Endothelial cell of umbilical vein (primary cell): ENCODE results near the gene TRDN. TPM values are rescaled to one million over a fixed set of nuclear protein-coding genes. Genes with fewer than 3 reads are reported as not detected.

ENCODE experiments used
- BruUV-seq: library from RNA; stranded (reverse); fragments of 400-500 nt; replicated peaks from 2 replicates; lab custom pipeline; 2021; lab: Mats Ljungman, UMichigan
- CTCF ChIA-PET: fragments of 300-600, 350-600 bp; sonication (Branson Sonifier 250); formaldehyde crosslinking; loops from one replicate; lab custom pipeline; 2021; ENCODE audit warnings: antibody characterized with exemption, inconsistent platforms; lab: Charles Lee
- POLR2A ChIA-PET: fragments of 300-600, 350-600 bp; sonication (Branson Sonifier 250); formaldehyde crosslinking; loops from one replicate; lab custom pipeline; 2021; ENCODE audit warnings: antibody characterized with exemption, inconsistent platforms; lab: Charles Lee
- DNase-seq: peaks from one replicate; pipeline ENCODE4 v3.0.0-alpha.2; 2011; ENCODE audit warnings: low read depth, low spot score
- FAIRE-seq: peaks from 2 replicates; lab custom pipeline; 2011; peaks lifted over from hg19 to GRCh38; lab: Jason Lieb, UNC
- H2AFZ ChIP-seq: 2 replicates; pipeline ENCODE4 v1.6.0; 2012; ENCODE audit warnings: low read depth, low read length, control low read depth, inconsistent platforms
- H3K27ac ChIP-seq: 2 replicates; pipeline ENCODE4 v1.5.1; 2011; ENCODE audit warnings: low read depth, mild to moderate bottlenecking, control low read depth, low read length, moderate library complexity; ENCODE audit not compliant: insufficient read depth
- H3K27me3 ChIP-seq, 2 experiments: 2 replicates each; pipeline versions ENCODE4 v1.6.0 to v1.6.1; 2011; ENCODE audit warnings: low read length in 2 of 2, mixed read lengths in 1 of 2; ENCODE audit not compliant: control insufficient read depth in 2 of 2, insufficient read depth in 2 of 2
- H3K36me3 ChIP-seq, 2 experiments: 2 replicates in 1 of 2; 3 replicates in 1 of 2; pipeline ENCODE4 v1.5.1; 2011; ENCODE audit warnings: low read length in 2 of 2, mild to moderate bottlenecking in 1 of 2, moderate library complexity in 1 of 2; ENCODE audit not compliant: control insufficient read depth in 2 of 2, insufficient read depth in 2 of 2; ENCODE audit errors: extremely low read depth in 1 of 2
- H3K4me1 ChIP-seq: 3 replicates; pipeline ENCODE4 v1.5.1; 2011; ENCODE audit warnings: mild to moderate bottlenecking, low read length; ENCODE audit not compliant: control insufficient read depth, insufficient read depth; ENCODE audit errors: extremely low read depth
- H3K4me2 ChIP-seq: 2 replicates; pipeline ENCODE4 v1.6.1; 2011; ENCODE audit warnings: low read length, control low read depth, mixed read lengths; ENCODE audit not compliant: insufficient read depth
- H3K4me3 ChIP-seq, 3 experiments: fragments of 200-600 bp in 1 of 3; sonication (generic), shearing (Covaris generic) in 1 of 3; replicated peaks in 1 of 3; 2 replicates each; pipeline ENCODE4 v1.5.1; 2011 to 2016; ENCODE audit warnings: control low read depth in 3 of 3, low read length in 3 of 3, mild to moderate bottlenecking in 2 of 3, inconsistent platforms in 1 of 3, low read depth in 1 of 3, moderate library complexity in 1 of 3; ENCODE audit not compliant: insufficient read depth in 1 of 3
- H3K79me2 ChIP-seq: 2 replicates; pipeline ENCODE4 v1.6.0; 2012; ENCODE audit warnings: low read length, inconsistent platforms; ENCODE audit not compliant: control insufficient read depth, insufficient read depth
- H3K9ac ChIP-seq: replicated peaks from 2 replicates; pipeline ENCODE3; 2011; ENCODE audit warnings: low read length, control low read depth; ENCODE audit not compliant: insufficient read depth; ENCODE audit errors: extremely low read depth
- H3K9me1 ChIP-seq: replicated peaks from 3 replicates; pipeline ENCODE4 v1.6.0; 2011; ENCODE audit warnings: mild to moderate bottlenecking, low read length; ENCODE audit not compliant: control insufficient read depth, insufficient read depth; ENCODE audit errors: extremely low read depth
- H3K9me3 ChIP-seq: replicated peaks from 2 replicates; pipeline ENCODE4 v1.5.1; 2012; ENCODE audit warnings: low read length, inconsistent platforms; ENCODE audit not compliant: control insufficient read depth, insufficient read depth
- H4K20me1 ChIP-seq: replicated peaks from 2 replicates; pipeline ENCODE3; 2011; ENCODE audit warnings: mild to moderate bottlenecking, low read length; ENCODE audit not compliant: control insufficient read depth, insufficient read depth; ENCODE audit errors: extremely low read depth
- CTCF ChIP-seq, 2 donors: IDR thresholded peaks; 1 replicate in 1 of 2; 2 replicates in 1 of 2; pipeline ENCODE4 v1.5.1; 2011; ENCODE audit warnings: low read length in 2 of 2, mild to moderate bottlenecking in 2 of 2, moderate library complexity in 2 of 2, control low read depth in 1 of 2, inconsistent platforms in 1 of 2, low read depth in 1 of 2; ENCODE audit not compliant: insufficient read depth in 1 of 2; ENCODE audit errors: extremely low read depth in 1 of 2
- EZH2 ChIP-seq: IDR thresholded peaks from 2 replicates; pipeline ENCODE4 v1.6.1; 2012; ENCODE audit warnings: borderline replicate concordance, low read depth, mild to moderate bottlenecking, moderate library complexity, low read length, inconsistent platforms; ENCODE audit not compliant: severe bottlenecking
- FOS ChIP-seq: IDR thresholded peaks from 2 replicates; pipeline ENCODE4 v1.6.1; 2011; ENCODE audit warnings: mild to moderate bottlenecking, low read length, moderate library complexity, borderline replicate concordance; ENCODE audit not compliant: insufficient read depth
- GATA2 ChIP-seq: IDR thresholded peaks from 2 replicates; pipeline ENCODE4 v1.7.0; 2011; ENCODE audit warnings: low read depth, mild to moderate bottlenecking, moderate library complexity, mixed read lengths, low read length; ENCODE audit not compliant: insufficient read length, insufficient read depth
- JUN ChIP-seq: IDR thresholded peaks from 2 replicates; pipeline ENCODE4 v1.6.1; 2011; ENCODE audit warnings: borderline replicate concordance, low read depth; ENCODE audit not compliant: insufficient read length, insufficient read depth
- MAX ChIP-seq: IDR thresholded peaks from 2 replicates; pipeline ENCODE4 v1.6.1; 2011; ENCODE audit not compliant: insufficient read depth, insufficient read length
- MYC ChIP-seq: IDR thresholded peaks from one replicate; pipeline ENCODE4 v1.6.1; 2011; ENCODE audit warnings: mild to moderate bottlenecking, low read depth, low read length
- POLR2A ChIP-seq: IDR thresholded peaks from 2 replicates; pipeline ENCODE4 v1.6.1; 2012; ENCODE audit warnings: low read depth, mild to moderate bottlenecking, control low read depth, low read length
- POLR2AphosphoS5 ChIP-seq: IDR thresholded peaks from 2 replicates; pipeline ENCODE4 v1.6.1; 2012; ENCODE audit warnings: low read depth, mild to moderate bottlenecking, control low read depth, low read length, moderate library complexity; ENCODE audit not compliant: insufficient read depth
- dilution Hi-C: fragments of 300-500 bp; cut with MboI; formaldehyde crosslinking; loops from one replicate; pipeline ENCODE4 v1.15.0; 2019; ENCODE audit warnings: low sequenced_read_pairs; ENCODE audit not compliant: extremely low pct_ligation_motif_present
- intact Hi-C: fragments of 100-400 bp; cut with micrococcal nuclease; formaldehyde crosslinking; loops from one replicate; pipeline ENCODE4 v1.10.0; 2022
- polyA plus RNA-seq, 4 experiments: library from polyadenylated mRNA; depleted of rRNA in 3 of 4; stranded (reverse) in 3 of 4; unstranded in 1 of 4; fragments of >200 nt; gene quantifications; 2 replicates each; pipeline versions ENCODE4 v1.2.1 to v1.2.3, GENCODE V29; 2011 to 2012; ENCODE audit warnings: missing spikeins in 1 of 4
- total RNA-seq: library from RNA; stranded (reverse); gene quantifications from 2 replicates; pipeline ENCODE4 v1.2.3, GENCODE V29; 2021

TRDN gene
- total and polyA plus RNA-seq, 2 donors (not counting 3 experiments of a cell fraction or from before 2014, with no cell fraction given), result not detected

DNA sequence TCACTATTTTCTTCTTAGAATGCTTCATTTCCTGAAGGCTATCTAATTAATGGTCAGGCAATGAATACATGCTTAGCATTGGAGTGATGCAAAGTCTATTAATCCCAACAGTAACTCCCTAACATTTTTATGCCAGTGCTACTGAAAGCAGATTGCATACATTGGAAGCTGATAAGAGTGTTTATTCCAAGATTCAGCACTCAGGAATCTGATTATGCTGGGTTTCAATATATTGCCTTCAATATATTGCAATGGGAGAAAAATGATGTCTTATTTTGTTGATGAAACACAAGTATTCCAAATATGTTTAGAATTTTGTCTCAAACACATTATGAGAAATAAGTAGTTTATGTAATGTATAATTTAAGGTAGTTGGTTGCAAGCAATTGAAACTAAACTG is 26.7 kb upstream of the TRDN start:
- ChIA-PET POLR2A (no interaction called here), CTCF (no interaction called here)
- Histone ChIP-seq H3K79me2 (no peaks in the 10 kb centered on the region), H4K20me1 (no peaks in the 10 kb centered on the region), H3K4me1 (no peaks in the 10 kb centered on the region), H3K9me3 (no peaks in the 10 kb centered on the region), H3K9ac (no peak overlapping the region), H3K9me1 (no peaks in the 10 kb centered on the region), H3K4me2 (no peak overlapping the region), H3K4me3 (no peak overlapping the region), H3K27ac (no peak overlapping the region), H3K36me3 (no peaks in the 10 kb centered on the region), H3K27me3 (no peaks in the 10 kb centered on the region), H2AFZ (no peak overlapping the region)
- BruUV-seq, result no TSS peak
- intact Hi-C loops (no loop called here), dilution Hi-C loops (no loop called here)
- TF ChIP-seq EZH2, result no peak
- no peak for TF ChIP-seq CTCF (IDR thresholded peaks at IDR 0.05; ENCODE audit: extremely low read depth in 1 of 2, insufficient read depth in 1 of 2, low read depth in 1 of 2, low read length in 2 of 2)
- TF ChIP-seq MYC, result no peak
- TF ChIP-seq POLR2AphosphoS5, result no peak
- TF ChIP-seq FOS, result no peak
- no peak for TF ChIP-seq JUN
- TF ChIP-seq GATA2, result no peak
- TF ChIP-seq POLR2A, result no peak
- no peak for TF ChIP-seq MAX
- DNase-seq, result no peak
- no peak for FAIRE-seq
